T-helper 17 cell (primary cell): ENCODE measurements around the gene GPHB5. TPM values are rescaled to one million over a fixed set of nuclear protein-coding genes. Genes with fewer than 3 reads are reported as not detected.

Source experiments
- ATAC-seq: fragments of 150-1000 bp; cut with Tn5 transposase; 2 replicates; pipeline ENCODE4 v1.10.0; 2021; ENCODE audit warnings: mild to moderate bottlenecking, moderate library complexity
- DNase-seq, 3 donors: peaks; one replicate each; pipeline versions ENCODE4 v3.0.0 to v3.0.0-alpha.2; 2020 to 2021
- H3K9me3 ChIP-seq: one replicate; pipeline ENCODE4 v1.7.0; 2013; ENCODE audit warnings: low read length, mild to moderate bottlenecking; ENCODE audit not compliant: control insufficient read depth, poor library complexity, severe bottlenecking
- H3K27ac Mint-ChIP-seq: one replicate; pipeline ENCODE4 v1.8.0; 2022; ENCODE audit warnings: mild to moderate bottlenecking, moderate library complexity, mixed read lengths
- H3K27me3 Mint-ChIP-seq: one replicate; pipeline ENCODE4 v1.8.0; 2022; ENCODE audit warnings: mixed read lengths
- H3K36me3 Mint-ChIP-seq: one replicate; pipeline ENCODE4 v1.8.0; 2022; ENCODE audit warnings: low read depth, mixed read lengths
- H3K4me1 Mint-ChIP-seq: one replicate; pipeline ENCODE4 v1.8.0; 2022; ENCODE audit warnings: mild to moderate bottlenecking, mixed read lengths
- H3K4me3 Mint-ChIP-seq: one replicate; pipeline ENCODE4 v1.8.0; 2022; ENCODE audit warnings: mild to moderate bottlenecking, moderate library complexity, mixed read lengths
- total RNA-seq, 4 donors: library from RNA in 2 of 4; stranded (reverse) in 2 of 4; gene quantifications; one replicate each; pipeline ENCODE4 v1.2.3 and lab custom pipeline; 2022 to 2026

The GPHB5 gene
- not detected for total RNA-seq
- total RNA-seq (lab: John Stamatoyannopoulos, UW) = 0 reads per million in 2 donors

- Mint-ChIP-seq H3K4me3 (no peak within 1 kb of the TSS), H3K27ac (no peak within 1 kb of the TSS), H3K36me3 (peaks cover 2% of the 10 kb centered on the region), H3K27me3 (peaks cover 30% of the 10 kb centered on the region), H3K4me1 (no peaks in the 10 kb centered on the region)
- H3K9me3 ChIP-seq = no peaks in the 10 kb centered on the region
- ATAC-seq (no peak), DNase-seq (no peak)
Measured at GRCh38 chr14:63318835-63319234, at the start of gene GPHB5. Gene GPHB5, minus strand, starts transcription at chr14:63318935. Its CDS starts 1,086 bp downstream, at chr14:63317849.

GRCh38 chr14:63367742-63368364 is 49.1 kb upstream of the GPHB5 start:
- no peak for DNase-seq
- no peak for ATAC-seq
- Mint-ChIP-seq H3K4me3 (no peak overlapping the region), H3K36me3 (peaks cover 2% of the 10 kb centered on the region), H3K27me3 (no peaks in the 10 kb centered on the region), H3K27ac (no peak overlapping the region), H3K4me1 (no peaks in the 10 kb centered on the region)
- no peaks in the 10 kb centered on the region for H3K9me3 ChIP-seq

- ATAC-seq (no peak), DNase-seq (no peak)
- no peaks in the 10 kb centered on the region for H3K9me3 ChIP-seq
- H3K4me3 Mint-ChIP-seq = no peak overlapping the region
- no peaks in the 10 kb centered on the region for H3K4me1 Mint-ChIP-seq
- H3K27ac Mint-ChIP-seq = no peak overlapping the region
- peaks cover 2% of the 10 kb centered on the region for H3K36me3 Mint-ChIP-seq
- peaks cover 7% of the 10 kb centered on the region for H3K27me3 Mint-ChIP-seq
Measured at GRCh38 chr14:63362389-63362819, 43.7 kb upstream of the GPHB5 start.

GRCh38 chr14:63361790-63362189 is 43.1 kb upstream of the GPHB5 start:
- Mint-ChIP-seq H3K27me3 (peaks cover 9% of the 10 kb centered on the region), H3K4me3 (no peak overlapping the region), H3K4me1 (no peaks in the 10 kb centered on the region), H3K36me3 (peaks cover 2% of the 10 kb centered on the region), H3K27ac (no peak overlapping the region)
- no peak for DNase-seq
- no peak for ATAC-seq
- H3K9me3 ChIP-seq = no peaks in the 10 kb centered on the region

- Mint-ChIP-seq H3K27ac (no peak overlapping the region), H3K36me3 (no peaks in the 10 kb centered on the region), H3K27me3 (peaks cover 20% of the 10 kb centered on the region), H3K4me1 (no peaks in the 10 kb centered on the region), H3K4me3 (no peak overlapping the region)
- no peak for ATAC-seq
- no peaks in the 10 kb centered on the region for H3K9me3 ChIP-seq
- no peak for DNase-seq
Measured at GRCh38 chr14:63357841-63358240, 39.1 kb upstream of the GPHB5 start.

GRCh38 chr14:63345826-63346225 is 27.1 kb upstream of the GPHB5 start:
- H3K4me3 Mint-ChIP-seq = no peak overlapping the region
- H3K9me3 ChIP-seq = no peaks in the 10 kb centered on the region
- ATAC-seq (no peak), DNase-seq (no peak)
- peaks cover 2% of the 10 kb centered on the region for H3K36me3 Mint-ChIP-seq
- no peaks in the 10 kb centered on the region for H3K4me1 Mint-ChIP-seq
- peaks cover 52% of the 10 kb centered on the region for H3K27me3 Mint-ChIP-seq
- no peak overlapping the region for H3K27ac Mint-ChIP-seq

GRCh38 chr14:63344336-63344735 is 25.6 kb upstream of the GPHB5 start:
- H3K27me3 Mint-ChIP-seq = peaks cover 58% of the 10 kb centered on the region
- no peaks in the 10 kb centered on the region for H3K4me1 Mint-ChIP-seq
- H3K4me3 Mint-ChIP-seq = no peak overlapping the region
- no peak overlapping the region for H3K27ac Mint-ChIP-seq
- peaks cover 2% of the 10 kb centered on the region for H3K36me3 Mint-ChIP-seq
- H3K9me3 ChIP-seq = no peaks in the 10 kb centered on the region
- ATAC-seq (no peak), DNase-seq (no peak)

GRCh38 chr14:63343878-63344277 is 25.1 kb upstream of the GPHB5 start:
- no peak overlapping the region for H3K27ac Mint-ChIP-seq
- H3K4me3 Mint-ChIP-seq = no peak overlapping the region
- H3K36me3 Mint-ChIP-seq = peaks cover 2% of the 10 kb centered on the region
- no peaks in the 10 kb centered on the region for H3K4me1 Mint-ChIP-seq
- ATAC-seq (no peak), DNase-seq (no peak)
- no peaks in the 10 kb centered on the region for H3K9me3 ChIP-seq
- H3K27me3 Mint-ChIP-seq = peaks cover 58% of the 10 kb centered on the region

- Mint-ChIP-seq H3K36me3 (peaks cover 4% of the 10 kb centered on the region), H3K4me1 (no peaks in the 10 kb centered on the region), H3K4me3 (no peak overlapping the region), H3K27me3 (peaks cover 55% of the 10 kb centered on the region), H3K27ac (no peak overlapping the region)
- H3K9me3 ChIP-seq = no peaks in the 10 kb centered on the region
- ATAC-seq (no peak), DNase-seq (no peak)
Measured at GRCh38 chr14:63342371-63342770, 23.6 kb upstream of the GPHB5 start.

GRCh38 chr14:63328787-63329737 is 10.3 kb upstream of the GPHB5 start:
- ATAC-seq (no peak), DNase-seq (no peak)
- H3K27me3 Mint-ChIP-seq = peaks cover 15% of the 10 kb centered on the region
- H3K4me1 Mint-ChIP-seq = no peaks in the 10 kb centered on the region
- H3K27ac Mint-ChIP-seq = no peak overlapping the region
- H3K9me3 ChIP-seq = no peaks in the 10 kb centered on the region
- no peak overlapping the region for H3K4me3 Mint-ChIP-seq
- H3K36me3 Mint-ChIP-seq = no peaks in the 10 kb centered on the region

- H3K27me3 Mint-ChIP-seq = no peaks in the 10 kb centered on the region
- no peaks in the 10 kb centered on the region for H3K36me3 Mint-ChIP-seq
- ATAC-seq (no peak), DNase-seq (no peak)
- H3K4me3 Mint-ChIP-seq = no peak overlapping the region
- H3K9me3 ChIP-seq = no peaks in the 10 kb centered on the region
- H3K4me1 Mint-ChIP-seq = no peaks in the 10 kb centered on the region
- H3K27ac Mint-ChIP-seq = no peak overlapping the region
Measured at GRCh38 chr14:63326840-63327239, 8.1 kb upstream of the GPHB5 start.

GRCh38 chr14:63322897-63323573 is 4.3 kb upstream of the GPHB5 start:
- H3K4me1 Mint-ChIP-seq = no peaks in the 10 kb centered on the region

GRCh38 chr14:63322472-63322871 is 3.7 kb upstream of the GPHB5 start:
- DNase-seq = no peak
- H3K4me3 Mint-ChIP-seq = no peak overlapping the region
- no peaks in the 10 kb centered on the region for H3K36me3 Mint-ChIP-seq
- no peaks in the 10 kb centered on the region for H3K4me1 Mint-ChIP-seq
- ATAC-seq = no peak
- H3K27me3 Mint-ChIP-seq = peaks cover 9% of the 10 kb centered on the region
- no peak overlapping the region for H3K27ac Mint-ChIP-seq
- H3K9me3 ChIP-seq = no peaks in the 10 kb centered on the region

More at GRCh38 chr14:63322897-63323573, 4.3 kb upstream of the GPHB5 start:
- Mint-ChIP-seq H3K4me3 (no peak overlapping the region), H3K27me3 (peaks cover 6% of the 10 kb centered on the region), H3K36me3 (no peaks in the 10 kb centered on the region), H3K27ac (no peak overlapping the region)
- ATAC-seq (no peak), DNase-seq (no peak)
- no peaks in the 10 kb centered on the region for H3K9me3 ChIP-seq
